ENCODE results near the gene MYO1E.

The MYO1E gene

DNA sequence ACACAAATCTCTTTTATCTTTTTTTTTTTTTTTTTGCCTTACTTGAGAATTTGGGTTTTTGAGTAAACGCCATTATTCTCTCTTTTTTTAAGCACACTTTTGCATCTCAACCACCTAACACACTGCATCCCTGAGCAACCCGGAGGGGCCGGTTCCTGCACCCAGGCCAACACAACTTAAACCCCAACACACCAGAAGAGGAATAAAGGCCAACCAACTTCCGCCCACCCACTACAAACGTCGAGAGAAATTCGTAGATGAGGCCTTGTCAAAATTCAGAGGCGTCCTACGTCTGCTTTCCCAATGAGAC is 268.1 kb downstream of the MYO1E start:
- DNase-seq (ENCODE audit: low read depth in 1 of 2, low spot score in 1 of 2) = no peak

DNA sequence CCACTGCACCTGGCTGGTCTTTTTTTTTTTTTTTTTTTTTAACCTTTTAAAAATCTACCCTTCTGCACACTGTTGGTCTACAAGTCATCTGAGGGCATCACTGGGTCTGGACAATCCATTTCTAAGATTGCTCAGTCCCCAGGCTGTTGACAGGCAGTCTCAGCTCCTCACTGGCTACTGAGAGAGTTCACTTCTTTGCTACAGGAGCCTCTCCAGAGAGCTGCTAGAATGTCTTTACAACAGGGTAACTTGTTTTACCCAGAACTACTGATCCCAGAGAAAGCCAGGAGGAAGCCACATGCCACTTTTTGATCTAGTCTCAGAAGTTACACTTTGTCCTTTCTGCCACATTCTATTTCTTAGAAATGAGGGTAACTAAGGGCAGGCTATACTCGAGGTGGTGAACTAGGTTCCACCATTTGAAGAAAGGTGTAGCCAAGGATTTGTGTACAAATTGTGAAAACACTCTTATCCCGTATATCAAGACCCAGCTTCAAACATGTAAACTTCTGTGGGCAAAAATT is 273.4 kb downstream of the MYO1E start:
- no peak for DNase-seq (ENCODE audit: low read depth in 1 of 2, low spot score in 1 of 2)

DNA sequence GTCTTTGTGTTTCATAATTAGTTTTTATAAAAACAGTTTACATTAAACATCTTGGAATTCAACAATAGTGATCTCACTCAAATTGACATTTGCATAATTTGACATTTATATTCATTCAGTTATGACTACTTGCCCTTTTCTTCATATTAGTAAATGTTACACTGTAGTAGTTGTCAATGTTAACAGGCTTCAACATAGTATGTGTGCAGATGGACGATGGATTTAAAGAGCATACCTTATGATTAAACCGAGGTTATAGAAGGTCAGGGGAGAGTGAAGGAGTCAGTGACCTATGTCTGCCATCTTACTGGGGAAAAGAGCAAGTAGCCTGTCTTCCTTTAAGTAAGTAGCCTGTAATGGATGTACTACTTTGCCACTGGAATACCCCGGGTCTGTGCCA is 276.2 kb downstream of the MYO1E start:
- DNase-seq (ENCODE audit: low read depth in 1 of 2, low spot score in 1 of 2) = no peak

DNA sequence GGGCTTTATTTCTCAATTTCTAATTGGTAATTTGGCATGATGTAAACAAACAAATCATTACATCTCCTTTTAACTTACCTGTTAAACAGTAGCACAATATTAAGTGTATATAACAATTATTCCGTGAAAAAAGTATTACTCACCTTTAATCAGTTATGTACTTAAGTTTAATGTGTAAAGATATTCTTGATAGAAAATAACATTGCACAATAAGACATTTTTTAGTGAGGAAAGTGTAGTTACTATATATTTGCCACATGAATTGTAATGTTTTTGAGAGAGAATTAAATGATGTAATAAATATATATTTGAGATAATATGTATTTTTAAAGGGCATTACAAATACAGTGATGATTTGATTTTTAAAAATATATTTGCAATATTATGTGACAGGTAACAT is 278.6 kb downstream of the MYO1E start:
- DNase-seq (ENCODE audit: low read depth in 1 of 2, low spot score in 1 of 2) = no peak

- no peak for DNase-seq (ENCODE audit: low read depth in 1 of 2, low spot score in 1 of 2)
Measured at GRCh38 chr15:59087731-59088130, 284.9 kb downstream of the MYO1E start.
